Small intestine (tissue), 7 donors: ENCODE results near the gene ZNF750. TPM values are rescaled to one million over a fixed set of nuclear protein-coding genes. Genes with fewer than 3 reads are reported as not detected.

ENCODE experiments used
- DNase-seq, 2 donors: peaks; one replicate each; pipeline versions ENCODE4 v3.0.0 to v3.0.0-alpha.2; 2013
- FAIRE-seq: peaks from 2 replicates; lab custom pipeline; 2012; peaks lifted over from hg19 to GRCh38; lab: Jason Lieb, UNC
- H3K27ac ChIP-seq, 3 donors: one replicate each; pipeline ENCODE4 v1.5.1; 2013; ENCODE audit warnings: low read length in 2 of 3, mild to moderate bottlenecking in 2 of 3, control low read depth in 1 of 3, inconsistent platforms in 1 of 3, low read depth in 1 of 3, moderate library complexity in 1 of 3
- H3K27me3 ChIP-seq, 3 donors: one replicate each; pipeline ENCODE4 v1.6.1; 2013; ENCODE audit warnings: low read length in 3 of 3, inconsistent platforms in 1 of 3; ENCODE audit not compliant: control insufficient read depth in 3 of 3, insufficient read depth in 3 of 3
- H3K36me3 ChIP-seq, 3 donors: one replicate each; pipeline ENCODE4 v1.6.1; 2013; ENCODE audit warnings: low read length in 3 of 3, inconsistent platforms in 1 of 3, low read depth in 1 of 3, mild to moderate bottlenecking in 1 of 3, moderate library complexity in 1 of 3; ENCODE audit not compliant: control insufficient read depth in 3 of 3, insufficient read depth in 2 of 3
- H3K4me1 ChIP-seq, 3 donors: one replicate each; pipeline ENCODE4 v1.6.1; 2013; ENCODE audit warnings: low read length in 2 of 3, inconsistent platforms in 1 of 3, low read depth in 1 of 3, mild to moderate bottlenecking in 1 of 3, moderate library complexity in 1 of 3; ENCODE audit not compliant: control insufficient read depth in 3 of 3, insufficient read depth in 2 of 3
- H3K4me3 ChIP-seq, 3 donors: one replicate each; pipeline ENCODE4 v1.5.1; 2013; ENCODE audit warnings: low read length in 3 of 3, control low read depth in 1 of 3, inconsistent platforms in 1 of 3, low read depth in 1 of 3, mild to moderate bottlenecking in 1 of 3, moderate library complexity in 1 of 3
- H3K9me3 ChIP-seq, 2 donors: one replicate each; pipeline ENCODE4 v1.6.1; 2013; ENCODE audit warnings: low read depth in 1 of 2, low read length in 1 of 2; ENCODE audit not compliant: control insufficient read depth in 2 of 2, insufficient read depth in 1 of 2
- WGBS, 3 donors: extraction: QIAGEN DNeasy Blood & Tissue Kit; methylation state at CpG; one replicate each; pipeline ENCODE4 v1.1.7; 2013; 5-methylcytosine and 5-hydroxymethylcytosine counted together
- polyA plus RNA-seq, 4 donors: library from polyadenylated mRNA; stranded (reverse) in 3 of 4; unstranded in 1 of 4; fragments of 200-250 nt in 3 of 4; fragments of 120-200 nt in 1 of 4; gene quantifications; one replicate each; pipeline versions ENCODE4 v1.2.1 to v1.2.3, GENCODE V29; 2013
- donor health status: healthy with polysubstance abuse.
- donor health status: control.
- donor health status: control.
- donor health status: Bipolar disorder and iron deficiency.
- donor health status: healthy.

ZNF750 gene
- polyA plus RNA-seq, 4 donors: 0.04 to 0.27 (median 0.10) TPM; not detected in 1

GRCh38 chr17:82837586-82838320 is 2.1 kb downstream of the ZNF750 start:
- Histone ChIP-seq H3K4me3 (no peak overlapping the region), H3K36me3 (peaks cover 0 to 35% (median 0%) of the 10 kb centered on the region in 3 donors), H3K9me3 (no peaks in the 10 kb centered on the region), H3K27me3 (no peaks in the 10 kb centered on the region), H3K4me1 (peaks cover 0 to 20% (median 3%) of the 10 kb centered on the region in 3 donors), H3K27ac (peak overlapping the region in 2 of 3 donors; percentile 36 to 73)
- 47 to 75% (median 52%) methylated on average over 13 of the region's 13 CpGs for WGBS, 3 donors
- peak in 1 of 2 donors; percentile 56 for DNase-seq
- FAIRE-seq: no peak

GRCh38 chr17:82836823-82837357 is 2.9 kb downstream of the ZNF750 start:
- H3K36me3 ChIP-seq: peaks cover 0 to 40% (median 0%) of the 10 kb centered on the region in 3 donors
- no peaks in the 10 kb centered on the region for H3K9me3 ChIP-seq
- H3K4me3 ChIP-seq: no peak overlapping the region
- DNase-seq (peak; percentile 49 to 61), FAIRE-seq (no peak)
- 44 to 62% (median 52%) methylated on average over 12 of the region's 12 CpGs for WGBS, 3 donors
- peak overlapping the region in 2 of 3 donors; percentile 36 for H3K27ac ChIP-seq
- no peaks in the 10 kb centered on the region for H3K27me3 ChIP-seq
- H3K4me1 ChIP-seq: peaks cover 0 to 20% (median 3%) of the 10 kb centered on the region in 3 donors

DNA sequence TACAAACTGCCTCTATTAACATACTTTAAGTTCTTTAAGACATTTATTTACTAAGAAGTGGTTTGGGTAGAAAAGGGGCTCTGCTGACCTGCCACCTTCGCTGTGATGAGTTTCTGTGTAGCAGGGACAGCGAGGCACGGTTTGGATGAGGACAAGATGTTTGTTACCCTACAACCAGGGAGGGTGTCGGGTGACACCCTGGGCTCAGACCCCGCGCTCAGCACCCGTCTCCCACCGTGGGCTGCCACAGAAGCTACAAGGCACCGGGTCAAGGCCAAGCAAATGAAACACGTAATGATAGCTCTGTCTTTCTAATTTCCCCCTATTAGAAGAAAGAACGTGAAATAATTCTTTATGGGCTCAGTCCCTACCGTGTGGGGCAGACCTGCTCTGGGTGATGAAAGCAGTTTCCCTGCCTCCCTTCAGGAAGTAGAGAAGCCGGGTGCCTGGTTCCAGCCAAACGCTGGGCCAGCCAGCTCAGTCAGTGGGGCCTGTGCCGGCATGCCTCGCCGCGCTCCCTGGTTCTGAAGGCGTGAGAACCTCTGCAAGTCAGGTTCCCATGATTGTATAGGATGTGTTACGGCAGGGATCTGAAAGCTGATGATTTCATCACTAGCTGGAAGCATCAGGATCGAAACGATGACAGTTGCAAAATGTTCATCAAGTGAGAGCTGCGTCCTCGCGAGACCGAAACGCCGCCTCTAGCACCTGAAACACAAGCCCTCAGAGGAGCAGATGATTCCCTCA is 3.9 kb downstream of the ZNF750 start:
- Histone ChIP-seq H3K9me3 (no peaks in the 10 kb centered on the region), H3K27me3 (no peaks in the 10 kb centered on the region), H3K27ac (no peak overlapping the region), H3K4me3 (no peak overlapping the region), H3K4me1 (peaks cover 0 to 20% (median 3%) of the 10 kb centered on the region in 3 donors), H3K36me3 (peaks cover 0 to 49% (median 0%) of the 10 kb centered on the region in 3 donors)
- no peak for DNase-seq
- FAIRE-seq: no peak
- 92 to 96% (median 93%) methylated on average over 28 of the region's 28 CpGs for WGBS, 3 donors

- no peak overlapping the region for H3K27ac ChIP-seq
- no peak for DNase-seq
- FAIRE-seq: no peak
These were observed 4.7 kb downstream of the ZNF750 start for GRCh38 chr17:82835122-82835521.

DNA sequence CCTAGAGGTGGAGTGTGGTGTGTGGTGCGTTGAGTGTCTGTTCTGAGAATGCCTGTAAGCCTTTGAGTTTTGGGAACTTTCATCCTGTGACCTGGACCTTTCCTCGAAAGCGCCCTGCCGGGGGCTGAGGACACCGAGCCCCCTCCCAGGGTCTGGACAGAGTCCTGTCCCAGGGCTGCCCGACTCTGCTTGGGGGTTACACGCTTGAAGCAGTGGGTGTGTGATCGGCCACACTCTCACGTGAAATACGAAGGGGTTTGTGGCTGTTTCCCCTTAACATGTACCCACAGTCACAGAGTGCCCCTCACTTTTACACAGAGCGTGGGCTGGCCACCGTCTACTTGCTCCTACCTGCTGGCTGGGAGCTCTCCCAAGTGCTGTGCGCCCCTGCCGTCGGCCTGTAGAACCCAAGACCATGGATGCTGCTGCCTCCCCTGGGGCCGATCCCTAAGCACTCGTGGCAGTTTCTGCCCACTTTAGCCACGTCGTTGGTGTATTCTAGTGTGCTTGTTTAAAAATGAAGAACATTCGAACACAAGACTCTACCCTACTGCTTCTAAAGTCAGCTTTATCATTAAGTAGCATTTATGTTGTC is 6.8 kb downstream of the ZNF750 start:
- peaks cover 0 to 60% (median 0%) of the 10 kb centered on the region in 3 donors for H3K36me3 ChIP-seq
- no peak for FAIRE-seq
- no peaks in the 10 kb centered on the region for H3K27me3 ChIP-seq
- no peak overlapping the region for H3K27ac ChIP-seq
- no peaks in the 10 kb centered on the region for H3K9me3 ChIP-seq
- DNase-seq: no peak
- H3K4me1 ChIP-seq: peaks cover 0 to 13% (median 3%) of the 10 kb centered on the region in 3 donors
- no peak overlapping the region for H3K4me3 ChIP-seq
- 94 to 97% (median 95%) methylated on average over 20 of the region's 20 CpGs for WGBS, 3 donors

More at GRCh38 chr17:82835122-82835521, 4.7 kb downstream of the ZNF750 start:
- H3K27me3 ChIP-seq: no peaks in the 10 kb centered on the region
- peaks cover 0 to 48% (median 0%) of the 10 kb centered on the region in 3 donors for H3K36me3 ChIP-seq
- H3K4me3 ChIP-seq: no peak overlapping the region
- H3K4me1 ChIP-seq: peaks cover 0 to 20% (median 3%) of the 10 kb centered on the region in 3 donors
- no peaks in the 10 kb centered on the region for H3K9me3 ChIP-seq
- WGBS, 3 donors: 84 to 87% (median 85%) methylated on average over 9 of the region's 9 CpGs

- FAIRE-seq: no peak
- Histone ChIP-seq H3K27ac (no peak overlapping the region), H3K9me3 (no peaks in the 10 kb centered on the region), H3K27me3 (no peaks in the 10 kb centered on the region), H3K4me3 (no peak overlapping the region), H3K4me1 (peaks cover 0 to 7% (median 0%) of the 10 kb centered on the region in 3 donors), H3K36me3 (peaks cover 0 to 61% (median 0%) of the 10 kb centered on the region in 3 donors)
- WGBS, 3 donors: 88 to 93% (median 91%) methylated on average over 20 of the region's 20 CpGs
- no peak for DNase-seq
These were observed 7.4 kb downstream of the ZNF750 start for GRCh38 chr17:82832411-82832810.

GRCh38 chr17:82831818-82832200 is 8.0 kb downstream of the ZNF750 start:
- H3K36me3 ChIP-seq: peaks cover 0 to 66% (median 0%) of the 10 kb centered on the region in 3 donors
- 87 to 96% (median 94%) methylated on average over 18 of the region's 18 CpGs for WGBS, 3 donors
- DNase-seq: no peak
- peaks cover 0 to 3% (median 0%) of the 10 kb centered on the region in 3 donors for H3K4me1 ChIP-seq
- FAIRE-seq: no peak
- H3K9me3 ChIP-seq: no peaks in the 10 kb centered on the region
- no peaks in the 10 kb centered on the region for H3K27me3 ChIP-seq
- no peak overlapping the region for H3K27ac ChIP-seq
- no peak overlapping the region for H3K4me3 ChIP-seq
